HTERT RPE-1 (cell line): ENCODE measurements around the gene FKBP9.
"Not testable (repeated sequence)": the region's sequence is repeated elsewhere in the genome, so short reads cannot be mapped to it uniquely, and the experiment has no call there.

Experiments
- in situ Hi-C: fragments of 300-500 bp; cut with MboI; formaldehyde crosslinking; loops from 4 replicates; pipeline ENCODE4 v1.14.3; 2020; ENCODE audit warnings: low sequenced_read_pairs

The FKBP9 gene

DNA sequence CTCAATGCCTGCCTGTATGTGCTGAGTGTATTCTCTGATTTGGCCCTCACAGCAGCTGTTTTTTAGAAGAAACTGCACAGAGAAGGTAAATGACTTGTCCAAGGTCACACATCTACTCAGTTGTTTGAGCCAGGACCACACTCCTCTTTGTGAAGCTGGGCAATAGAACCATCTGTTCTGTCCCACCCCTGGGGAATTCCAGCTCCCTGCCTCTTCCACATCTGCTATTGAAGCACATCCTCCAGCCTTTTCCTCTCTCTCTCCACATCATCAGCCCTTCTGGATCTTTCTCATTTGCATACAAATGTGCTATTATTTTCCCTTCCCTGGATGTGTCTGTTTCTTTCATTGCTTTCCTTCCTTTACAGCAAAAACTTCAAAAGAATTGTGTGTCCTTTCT is 45.9 kb downstream of the FKBP9 start:
- in situ Hi-C loops, result not testable (repeated sequence)

DNA sequence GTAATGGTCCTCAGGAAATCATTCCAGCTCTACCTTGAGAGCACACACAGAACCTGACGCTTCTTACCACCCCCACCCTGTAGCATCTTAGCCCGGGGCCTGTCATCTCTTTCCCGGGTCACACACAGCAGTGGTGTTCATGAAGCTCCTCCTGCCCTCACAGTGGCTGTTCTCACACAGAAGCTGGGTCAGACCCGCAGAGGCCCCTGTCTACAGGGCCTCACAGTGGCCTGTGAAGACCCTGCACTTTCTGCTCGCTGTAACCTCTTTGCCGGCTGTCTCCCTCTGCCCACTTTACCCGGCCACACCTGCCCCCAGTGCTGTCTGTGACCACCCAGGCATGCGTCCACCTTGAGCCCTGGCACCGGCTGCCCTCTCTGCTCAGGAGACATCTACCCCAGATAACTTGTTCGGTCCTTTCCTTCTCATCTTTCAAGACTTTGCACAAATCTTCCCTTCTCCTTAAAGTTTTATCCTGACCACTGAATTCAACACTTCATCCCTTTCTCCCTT is 46.9 kb downstream of the FKBP9 start:
- in situ Hi-C loops, result not testable (repeated sequence)

DNA sequence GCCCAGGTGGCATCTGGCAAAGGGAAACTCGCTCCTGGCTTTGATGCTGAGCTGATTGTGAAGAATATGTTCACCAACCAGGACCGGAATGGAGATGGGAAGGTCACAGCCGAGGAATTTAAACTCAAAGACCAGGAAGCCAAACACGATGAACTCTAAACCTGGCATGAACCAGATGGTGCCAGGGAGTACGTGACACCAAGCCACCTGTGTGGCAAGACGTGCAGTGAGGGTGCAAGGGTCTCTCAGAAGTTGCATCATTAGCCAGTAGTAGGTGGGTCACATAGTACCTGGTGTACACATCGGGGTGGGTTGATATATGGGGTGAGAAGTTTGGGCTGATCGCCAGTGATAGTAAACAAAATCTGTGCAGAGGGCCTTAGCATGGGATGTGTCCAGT is 48.0 kb downstream of the FKBP9 start:
- in situ Hi-C loops, result not testable (repeated sequence)

DNA sequence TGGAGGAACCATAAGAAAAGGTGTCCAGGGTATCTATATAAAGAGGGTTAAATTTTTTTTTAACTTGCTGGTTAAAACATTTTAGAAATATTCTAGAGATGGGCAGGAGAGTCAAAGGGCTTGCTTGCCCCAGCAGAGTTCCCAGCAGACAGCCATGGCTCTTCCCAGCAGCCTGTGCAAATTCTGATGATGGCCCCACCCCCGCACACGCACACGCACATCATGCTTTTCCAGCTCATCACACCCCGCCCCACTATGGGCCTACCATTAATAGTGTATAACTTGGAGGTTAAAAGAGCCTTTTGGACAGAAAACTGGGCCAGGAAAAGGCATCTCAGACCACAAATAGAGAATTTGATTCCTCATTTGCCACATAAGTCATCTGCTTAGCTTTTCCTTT is 48.5 kb downstream of the FKBP9 start:
- in situ Hi-C loops, result not testable (repeated sequence)

DNA sequence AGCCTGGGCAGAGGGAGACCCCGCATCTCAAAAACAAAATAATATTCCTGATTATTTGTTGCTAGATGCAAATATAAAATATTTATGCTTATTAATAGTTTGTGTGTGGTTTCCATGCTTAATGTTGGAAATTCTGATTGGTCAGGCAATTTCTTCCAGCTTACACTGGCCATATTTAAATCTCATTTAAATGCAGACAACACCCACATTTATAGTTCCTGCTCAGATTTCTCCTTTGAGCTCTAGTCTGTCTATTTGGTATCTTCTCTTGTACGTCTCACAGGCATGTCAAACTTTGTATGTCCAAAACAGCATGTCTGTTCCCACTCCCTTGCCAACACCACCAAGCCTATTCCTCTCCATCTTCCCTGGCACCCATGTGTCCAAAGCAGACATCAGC is 52.5 kb downstream of the FKBP9 start:
- in situ Hi-C loops, result no loop called here

DNA sequence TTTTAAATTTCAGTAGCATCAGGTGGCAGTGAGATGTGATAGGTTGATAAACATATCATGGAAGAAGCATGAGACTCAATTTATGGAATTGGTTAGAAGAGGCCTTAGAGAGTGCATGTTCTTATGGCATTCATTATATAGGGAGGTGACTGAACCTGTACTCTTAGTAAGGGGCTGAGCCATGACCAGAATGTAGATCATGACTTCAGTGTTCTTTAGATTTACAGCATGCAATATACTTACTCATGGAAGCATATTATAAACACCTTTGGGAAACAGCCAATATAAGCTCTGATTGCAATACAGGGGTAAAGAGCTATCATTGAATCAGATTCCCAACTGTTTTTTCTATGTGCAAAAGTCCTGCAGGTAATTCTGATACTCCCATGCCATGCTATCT is 55.1 kb downstream of the FKBP9 start:
- in situ Hi-C loops, result no loop called here

DNA sequence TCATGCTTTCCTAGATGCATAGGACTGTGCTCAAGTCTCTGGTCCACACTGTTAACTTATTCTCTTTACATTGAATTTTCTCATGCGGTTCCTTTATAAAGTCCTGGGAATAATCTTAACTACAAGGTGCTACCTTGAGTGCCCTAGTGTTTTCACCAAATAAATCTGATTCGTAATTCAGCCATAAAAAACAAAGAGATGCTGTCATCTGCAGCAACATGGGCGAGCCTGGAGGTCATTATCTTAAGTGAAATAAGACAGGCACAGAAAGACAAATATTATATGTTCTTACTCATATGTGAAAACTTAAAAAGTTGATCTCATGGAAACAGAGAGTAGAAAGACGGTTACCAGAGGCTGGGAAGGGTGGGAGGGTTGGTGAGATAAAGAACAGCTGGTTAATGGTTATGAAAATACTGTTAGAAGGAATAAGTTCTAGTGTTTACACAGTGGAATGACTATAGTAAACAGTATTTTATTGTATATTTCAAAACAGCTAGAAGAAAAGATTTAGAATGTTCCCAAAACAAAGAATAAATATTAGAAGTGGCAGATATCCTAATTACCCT is 67.0 kb downstream of the FKBP9 start:
- in situ Hi-C loops, result no loop called here

DNA sequence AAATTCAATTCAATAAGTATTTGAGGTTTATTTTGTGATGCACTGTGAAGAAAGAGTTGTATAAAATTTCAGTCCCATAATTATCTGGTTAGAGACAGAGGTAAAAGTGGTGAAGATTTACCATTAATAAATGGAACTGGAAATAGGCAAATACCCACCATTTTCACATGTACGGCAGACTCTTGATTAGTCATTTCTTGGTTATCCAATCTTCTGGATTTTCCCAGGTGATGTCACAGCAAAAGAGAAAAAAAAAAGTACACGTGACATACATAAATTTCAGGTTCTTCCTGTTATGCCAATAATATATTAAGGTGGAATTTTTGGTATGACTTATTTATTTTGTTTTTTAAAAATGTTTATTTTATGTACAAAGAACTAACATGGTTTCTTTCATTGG is 78.5 kb downstream of the FKBP9 start:
- in situ Hi-C loops, result no loop called here

DNA sequence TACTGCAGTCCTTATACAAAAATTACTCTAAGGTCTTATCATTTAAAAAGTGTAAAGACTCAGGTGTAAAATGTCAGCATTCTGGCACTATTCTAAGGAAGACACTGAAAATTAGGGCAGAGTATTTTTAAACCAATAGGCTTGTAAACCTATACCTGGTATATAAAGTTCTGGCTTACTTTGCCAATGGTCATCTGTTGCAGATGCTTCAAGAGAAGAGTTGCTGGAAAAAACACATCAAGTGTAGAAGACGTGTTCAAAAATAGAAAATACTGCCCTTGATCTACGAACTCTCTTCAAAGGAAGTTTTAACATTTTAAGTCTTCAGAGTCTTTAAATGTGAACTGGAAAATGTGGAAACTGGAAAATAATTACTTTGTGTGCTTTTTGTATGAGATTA is 81.4 kb downstream of the FKBP9 start:
- in situ Hi-C loops, result no loop called here

DNA sequence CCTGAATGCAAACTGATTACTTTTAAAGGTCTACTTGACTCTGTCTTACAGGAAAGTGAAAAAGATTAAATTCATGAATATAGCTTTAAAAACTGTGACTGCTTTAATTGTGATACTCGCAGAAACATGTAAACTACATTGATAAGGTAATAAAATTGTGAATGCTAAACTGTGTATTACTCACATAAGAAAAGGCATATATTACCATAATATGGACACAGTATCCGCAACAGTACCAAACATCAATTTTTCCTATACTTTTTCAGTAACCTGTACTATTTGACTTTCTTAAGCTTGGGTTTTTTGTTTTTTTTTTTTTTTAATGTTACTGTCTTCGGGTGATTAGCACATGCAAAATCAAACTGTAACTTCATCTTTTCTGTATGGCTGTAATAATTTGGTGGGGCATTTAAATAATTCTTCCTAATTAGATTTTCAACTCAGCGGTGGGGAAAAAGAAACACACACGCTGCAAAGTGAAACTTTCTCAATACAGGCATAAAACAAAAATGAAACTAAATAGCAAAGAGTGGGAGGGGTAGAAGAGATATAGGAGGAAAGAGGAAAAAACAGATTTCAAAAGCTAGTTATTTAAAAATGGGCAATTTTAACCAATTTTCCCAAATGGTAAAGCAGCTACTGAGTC is 82.1 kb downstream of the FKBP9 start:
- in situ Hi-C loops, result no loop called here

DNA sequence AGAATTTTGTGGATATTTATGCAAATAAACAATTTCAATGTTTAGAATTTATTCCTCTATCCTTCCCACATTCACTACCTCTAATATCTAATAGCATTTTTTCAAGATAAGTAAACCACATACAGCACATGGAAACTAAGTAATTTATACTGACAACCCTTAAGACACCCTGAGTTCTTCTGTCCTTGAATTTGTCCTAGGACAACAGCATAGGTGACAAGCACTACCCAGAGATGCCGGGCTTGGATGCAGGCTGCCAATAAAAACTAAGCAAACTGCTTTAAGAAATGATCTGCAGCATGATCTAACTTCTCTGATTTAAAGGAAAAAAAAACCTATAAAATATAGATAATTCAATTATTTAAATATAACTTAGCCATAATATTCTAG is 82.7 kb downstream of the FKBP9 start:
- in situ Hi-C loops, result no loop called here

DNA sequence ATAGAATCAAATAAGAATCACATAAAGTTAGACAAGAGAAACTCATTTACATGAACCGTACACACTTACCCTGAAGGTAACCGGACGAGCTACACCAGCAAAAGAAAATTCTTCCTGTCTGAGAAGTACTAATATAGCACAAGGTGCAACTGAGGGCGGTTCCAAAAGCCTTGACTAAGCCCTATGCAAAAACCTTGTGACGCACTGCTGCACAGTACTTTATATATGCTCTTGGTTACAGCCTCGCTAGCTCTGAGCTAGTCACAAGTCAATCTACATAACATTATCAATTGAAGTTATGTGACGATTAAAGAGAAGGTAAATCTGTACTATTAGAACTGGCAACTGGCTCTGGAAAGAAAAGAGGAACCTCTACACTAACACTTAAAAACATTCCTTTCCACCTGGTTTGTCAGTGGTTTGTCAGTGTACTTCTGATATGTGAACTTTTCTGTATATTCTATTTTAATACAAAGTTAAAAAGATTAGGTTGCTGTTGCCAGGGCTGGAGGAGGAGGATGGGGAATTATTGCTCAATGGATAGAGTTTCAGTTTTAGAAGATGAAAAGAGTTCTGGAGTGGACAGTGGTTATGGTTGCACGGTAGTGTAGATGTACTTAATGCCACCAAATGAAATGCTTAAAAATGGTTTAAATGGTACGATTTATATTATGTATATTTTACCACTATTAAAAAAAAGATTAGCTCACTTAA is 83.7 kb downstream of the FKBP9 start:
- in situ Hi-C loops, result no loop called here

DNA sequence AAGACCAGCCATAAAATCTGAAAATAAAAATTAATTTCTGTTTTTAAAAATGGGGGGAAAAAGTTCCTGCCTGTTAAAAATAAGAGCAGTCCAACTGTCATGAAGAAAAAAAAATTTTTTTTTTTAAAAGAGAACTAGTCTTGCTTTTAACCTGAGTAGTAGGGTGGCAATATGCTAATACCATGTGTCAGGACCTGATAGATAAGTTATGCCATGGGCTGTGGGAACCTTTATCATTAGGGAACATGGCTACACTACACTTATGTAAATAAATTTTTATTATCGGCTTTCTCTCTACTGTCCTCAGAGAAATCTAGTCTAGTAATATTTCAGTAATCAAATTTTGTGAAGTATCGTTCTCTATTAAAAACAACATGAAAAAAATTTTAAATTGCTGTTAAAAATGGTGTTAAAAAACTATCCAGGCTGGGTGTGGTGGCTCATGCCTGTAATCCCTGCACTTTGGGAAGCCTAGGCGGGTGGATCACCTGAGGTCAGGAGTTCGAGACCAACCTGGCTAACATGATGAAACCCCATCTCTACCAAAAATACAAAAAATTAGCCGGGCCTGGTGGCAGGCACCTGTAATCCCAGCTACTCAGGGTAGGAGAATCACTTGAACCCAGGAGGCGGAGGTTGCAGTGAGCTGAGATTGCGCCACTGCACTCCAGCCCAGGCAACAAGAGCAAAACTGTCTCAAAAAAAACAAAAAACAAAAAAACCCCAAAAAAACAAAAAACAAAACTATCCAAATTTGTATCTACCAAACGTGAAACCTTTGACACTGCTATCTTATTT is 84.6 kb downstream of the FKBP9 start:
- in situ Hi-C loops, result no loop called here

DNA sequence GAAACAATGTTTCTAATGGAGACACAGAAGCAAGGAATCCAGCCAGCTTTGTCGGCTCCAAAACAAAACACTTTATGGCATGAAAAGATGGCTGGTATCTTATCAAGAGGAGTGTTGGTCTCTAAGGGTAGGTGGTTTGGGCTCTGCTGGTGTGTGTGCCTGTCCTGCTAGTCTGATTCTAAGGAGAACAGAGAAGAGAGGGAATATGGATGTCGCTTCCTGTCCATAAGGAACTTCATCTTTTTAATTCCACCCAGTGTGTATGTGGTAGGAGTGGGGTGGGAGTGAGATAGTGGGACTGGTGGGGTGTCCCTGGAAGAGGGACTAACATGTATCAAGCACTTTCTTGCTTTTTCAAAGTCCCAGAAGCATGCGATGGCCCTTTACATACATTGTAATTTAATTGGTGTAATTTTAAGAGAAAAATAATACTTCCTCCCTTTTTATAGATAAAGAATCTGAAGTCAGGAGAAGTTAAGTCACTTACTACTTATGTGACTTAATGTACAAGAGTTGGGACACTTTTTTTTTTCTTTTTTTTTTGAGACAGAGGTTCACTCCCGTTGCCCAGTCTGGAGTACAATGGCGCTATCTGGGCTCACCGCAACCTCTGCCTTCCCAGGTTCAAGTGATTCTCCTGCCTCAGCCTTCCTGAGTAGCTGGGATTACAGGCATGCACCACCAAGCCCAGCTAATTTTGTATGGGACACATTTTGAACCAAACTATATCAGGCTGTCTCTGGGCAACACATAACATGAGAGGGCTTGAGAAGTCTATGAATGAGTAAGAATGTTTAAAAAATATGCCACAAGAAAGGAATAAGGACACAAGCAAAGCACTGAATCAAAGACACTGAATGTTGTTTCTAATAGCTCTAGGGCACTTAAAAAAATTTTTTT is 86.5 kb downstream of the FKBP9 start:
- in situ Hi-C loops, result no loop called here

DNA sequence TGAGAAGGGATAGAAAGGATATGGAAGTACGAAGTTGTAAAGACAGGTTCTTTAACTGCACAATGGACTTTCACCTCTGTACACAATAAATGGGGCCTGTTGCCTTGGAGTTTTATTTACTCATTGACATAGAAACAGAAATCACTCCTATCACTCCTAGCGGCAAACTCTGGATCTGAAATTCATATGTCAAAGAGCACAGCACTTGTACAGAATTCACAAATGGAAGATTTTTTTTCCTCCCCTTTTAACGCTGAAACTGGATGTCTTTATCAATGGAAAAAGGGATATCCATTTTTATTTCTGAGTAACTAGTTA is 87.1 kb downstream of the FKBP9 start:
- in situ Hi-C loops, result no loop called here

DNA sequence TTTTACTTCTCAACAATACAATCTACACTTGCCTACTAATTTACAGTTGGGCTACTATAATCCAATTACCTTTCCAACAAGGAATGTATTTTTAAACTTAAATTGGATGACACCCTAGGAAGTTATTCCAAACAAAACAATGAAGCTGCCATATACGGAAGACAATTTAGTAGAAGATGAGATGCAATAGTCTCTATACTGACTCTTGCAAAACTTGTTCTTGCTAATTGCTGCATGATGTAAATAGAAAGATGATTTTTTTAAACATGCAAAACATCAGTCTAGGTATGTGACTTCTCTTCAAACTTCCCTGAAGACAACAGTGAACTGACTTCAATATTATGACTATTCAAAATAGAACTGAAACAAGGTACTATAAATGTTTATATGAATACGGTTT is 87.7 kb downstream of the FKBP9 start:
- in situ Hi-C loops, result no loop called here

DNA sequence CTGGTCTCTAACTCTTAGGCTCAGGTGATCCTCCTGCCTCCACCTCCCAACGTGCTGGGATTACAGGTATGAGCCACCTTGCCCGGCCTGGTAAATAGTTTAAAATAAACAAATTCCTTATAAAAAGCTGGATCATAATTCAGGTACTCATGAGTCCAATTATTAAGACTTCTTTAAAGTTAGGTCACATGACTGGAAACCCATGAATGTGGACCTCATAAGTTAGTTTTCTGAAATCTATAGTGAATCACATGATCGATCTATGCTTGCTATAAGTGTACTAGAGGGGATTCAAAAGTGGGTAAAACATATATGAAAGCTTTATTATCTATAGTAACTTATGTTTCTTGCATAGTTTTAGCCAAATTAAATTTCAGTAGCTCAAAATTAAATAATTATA is 91.0 kb downstream of the FKBP9 start:
- in situ Hi-C loops, result no loop called here

DNA sequence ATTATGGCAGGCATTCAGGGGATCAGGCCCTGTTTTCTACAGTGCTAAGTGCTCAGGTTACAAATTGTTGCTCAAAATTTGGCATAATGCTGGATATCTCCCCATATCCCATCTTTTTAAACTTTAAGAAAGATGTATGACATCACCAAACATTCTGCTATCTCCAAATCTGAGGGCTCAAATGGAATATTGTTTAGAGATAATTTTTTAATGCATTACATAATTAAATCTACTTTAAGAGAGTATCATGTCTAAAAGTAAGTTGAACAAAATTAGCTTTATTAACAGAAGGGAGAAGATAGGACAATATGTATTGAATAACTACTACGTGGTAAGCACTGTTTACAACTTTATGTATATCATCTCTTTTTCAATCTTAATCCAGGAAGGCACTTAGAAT is 91.5 kb downstream of the FKBP9 start:
- in situ Hi-C loops, result no loop called here

DNA sequence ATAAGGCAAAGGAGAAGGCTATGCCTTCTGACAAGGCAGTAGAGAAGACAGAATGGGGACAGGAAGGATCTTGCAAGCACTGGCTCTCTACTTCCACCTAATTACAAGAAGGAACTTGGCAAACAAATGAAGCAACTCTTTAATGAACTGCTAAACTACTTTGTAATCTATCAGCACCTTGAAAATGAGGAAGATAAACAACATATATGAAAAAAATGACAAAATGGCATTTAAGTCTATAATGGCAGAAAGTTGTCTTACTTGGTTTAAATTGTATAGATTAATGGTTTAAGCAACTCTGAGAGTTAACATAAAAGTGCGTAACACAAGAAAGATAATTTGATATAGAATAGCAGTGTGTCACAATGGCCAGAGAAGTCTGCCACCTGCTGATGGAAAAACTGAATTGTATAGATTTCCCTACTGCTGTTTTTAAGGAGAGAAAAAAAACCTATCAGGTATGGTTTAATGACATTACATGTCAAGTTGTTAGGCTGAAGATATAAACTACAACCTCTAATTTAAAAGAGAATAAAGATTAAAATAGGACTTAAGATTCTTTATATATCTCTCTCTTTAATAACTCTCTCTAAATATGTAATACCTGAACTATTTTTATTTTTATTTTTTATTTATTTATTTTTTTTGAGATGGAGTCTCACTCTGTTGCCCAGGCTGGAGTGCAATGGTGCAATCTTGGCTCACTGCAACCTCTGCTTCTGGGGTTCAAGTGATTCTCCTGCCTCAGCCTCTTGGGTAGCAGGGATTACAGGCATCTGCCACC is 93.5 kb downstream of the FKBP9 start:
- in situ Hi-C loops, result no loop called here

DNA sequence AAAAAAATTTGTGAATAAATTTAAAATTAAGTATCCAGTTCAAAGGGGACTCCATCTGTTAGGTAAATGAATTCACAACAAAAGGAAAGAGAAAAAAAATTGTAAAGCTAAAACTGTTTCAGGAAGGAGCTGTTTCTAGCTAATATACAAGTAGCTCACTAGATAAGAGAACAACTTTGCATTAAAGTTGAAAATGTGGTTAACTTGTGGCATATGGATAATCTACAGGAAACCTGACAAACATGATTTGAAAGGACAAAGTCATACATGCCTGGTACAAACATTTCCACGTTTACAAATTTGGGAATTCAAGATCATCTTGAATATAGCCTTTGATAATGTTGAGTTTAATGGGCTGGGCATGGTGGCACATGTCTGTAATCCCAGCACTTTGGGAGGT is 96.5 kb downstream of the FKBP9 start:
- in situ Hi-C loops, result no loop called here
